ENCODE results near the gene LIN7C.

DNA sequence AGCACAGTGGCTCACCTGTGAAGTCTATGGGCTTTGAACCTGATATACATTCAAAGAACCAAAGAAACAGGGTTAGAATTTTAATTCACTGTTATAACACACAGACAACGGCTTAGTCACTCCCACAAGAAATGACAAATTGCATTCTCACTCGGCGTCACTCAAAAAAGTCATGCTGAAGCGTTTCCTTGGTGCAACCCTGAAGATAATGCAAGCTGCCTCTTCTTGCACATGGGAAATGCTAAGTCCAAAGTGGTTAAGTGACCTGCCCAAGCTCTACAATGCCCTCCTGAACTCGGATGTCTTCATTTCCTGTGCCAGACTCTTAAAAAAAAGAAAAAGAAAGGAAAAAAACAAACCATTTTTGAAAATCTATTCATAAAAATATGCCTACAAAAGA, 44.0 kb downstream of the LIN7C start:
- TF ChIP-seq, protein P1, sequence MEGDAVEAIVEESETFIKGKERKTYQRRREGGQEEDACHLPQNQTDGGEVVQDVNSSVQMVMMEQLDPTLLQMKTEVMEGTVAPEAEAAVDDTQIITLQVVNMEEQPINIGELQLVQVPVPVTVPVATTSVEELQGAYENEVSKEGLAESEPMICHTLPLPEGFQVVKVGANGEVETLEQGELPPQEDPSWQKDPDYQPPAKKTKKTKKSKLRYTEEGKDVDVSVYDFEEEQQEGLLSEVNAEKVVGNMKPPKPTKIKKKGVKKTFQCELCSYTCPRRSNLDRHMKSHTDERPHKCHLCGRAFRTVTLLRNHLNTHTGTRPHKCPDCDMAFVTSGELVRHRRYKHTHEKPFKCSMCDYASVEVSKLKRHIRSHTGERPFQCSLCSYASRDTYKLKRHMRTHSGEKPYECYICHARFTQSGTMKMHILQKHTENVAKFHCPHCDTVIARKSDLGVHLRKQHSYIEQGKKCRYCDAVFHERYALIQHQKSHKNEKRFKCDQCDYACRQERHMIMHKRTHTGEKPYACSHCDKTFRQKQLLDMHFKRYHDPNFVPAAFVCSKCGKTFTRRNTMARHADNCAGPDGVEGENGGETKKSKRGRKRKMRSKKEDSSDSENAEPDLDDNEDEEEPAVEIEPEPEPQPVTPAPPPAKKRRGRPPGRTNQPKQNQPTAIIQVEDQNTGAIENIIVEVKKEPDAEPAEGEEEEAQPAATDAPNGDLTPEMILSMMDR (IDR thresholded peaks at IDR 0.05) = no peak
- TF ChIP-seq POLR2A (IDR thresholded peaks at IDR 0.05) = no peak
